ENCODE data around the gene UBL5.
A peak's percentile ranks its signal among the peaks of the same experiment; 100 is the strongest.
"Not testable (repeated sequence)": the region's sequence is repeated elsewhere in the genome, so short reads cannot be mapped to it uniquely, and the experiment has no call there.

UBL5 gene

DNA sequence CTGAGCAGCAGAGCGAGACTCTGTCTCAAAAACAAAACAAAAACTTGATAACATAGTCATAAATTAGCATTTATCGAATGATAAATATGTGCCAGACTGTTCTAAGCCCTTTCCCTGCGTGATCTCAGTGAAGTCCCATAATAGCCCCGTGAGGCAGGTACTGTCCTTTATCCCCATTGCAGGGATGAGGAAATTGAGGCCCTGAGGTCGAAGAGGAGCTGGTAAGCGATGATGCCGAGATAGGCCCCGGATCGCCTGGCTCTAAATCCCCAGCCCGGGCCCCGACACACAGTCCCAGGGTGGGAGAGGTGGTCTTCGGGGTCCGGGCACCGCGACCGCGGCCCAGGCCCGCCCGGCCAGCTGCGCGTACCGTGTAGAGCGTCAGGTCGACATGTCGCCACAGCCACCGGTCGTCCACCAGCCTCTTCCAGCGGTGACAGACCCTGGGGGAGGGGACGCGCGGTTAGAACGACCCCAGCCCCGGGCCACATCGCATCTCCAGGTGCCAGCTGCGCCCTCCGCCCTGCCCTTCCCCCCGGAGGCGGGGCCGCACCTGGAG is 9.5 kb upstream of the UBL5 start:
- no peak for DNase-seq

DNA sequence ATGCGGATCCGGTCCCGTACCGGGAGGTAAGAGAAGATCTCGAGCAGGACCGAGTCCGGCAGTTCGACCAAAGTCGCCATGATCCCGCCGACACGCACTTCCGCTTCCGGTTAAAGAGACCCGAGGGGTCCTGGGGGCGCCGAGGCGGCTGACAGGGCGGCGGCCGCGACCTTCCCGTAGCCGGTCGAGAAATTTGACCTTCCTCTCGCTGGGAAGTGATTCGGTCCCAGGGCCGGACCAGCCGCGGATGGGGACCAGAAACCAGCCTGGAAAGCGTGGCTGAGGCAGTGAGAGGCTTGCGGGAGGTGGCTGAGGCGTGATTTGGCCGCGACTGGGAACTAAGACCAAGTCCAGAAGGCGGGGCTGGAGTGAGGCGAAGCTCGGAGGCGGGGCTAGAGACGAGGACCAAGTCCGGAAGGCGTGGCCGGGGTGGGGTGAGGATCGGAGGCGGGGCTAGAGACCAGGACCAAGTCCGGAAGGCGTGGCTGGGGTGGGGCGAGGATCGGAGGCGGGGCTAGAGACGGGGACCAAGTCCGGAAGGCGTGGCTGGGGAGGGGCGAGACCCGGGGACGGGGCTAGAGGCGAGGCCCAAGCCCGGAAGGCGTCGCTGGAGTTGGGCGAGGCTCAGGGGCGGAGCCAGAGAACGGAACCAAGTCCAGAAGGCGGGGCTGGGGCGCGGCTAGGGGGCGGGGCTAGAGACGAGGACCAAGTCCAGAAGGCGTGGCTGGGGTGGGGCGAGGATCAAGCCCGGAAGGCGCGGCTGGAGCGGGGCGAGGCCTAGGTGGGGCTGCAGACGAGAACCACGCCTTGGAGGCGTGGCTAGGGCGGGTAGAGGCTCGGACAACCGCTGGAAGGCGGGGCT is 8.8 kb upstream of the UBL5 start, which contains the start of gene FBXL12:
Gene FBXL12, minus strand, starts transcription at position 346 of the 862 bp plus-strand sequence. Its CDS starts 266 bp downstream, at position 80.
- peak; percentile 100 for DNase-seq

DNA sequence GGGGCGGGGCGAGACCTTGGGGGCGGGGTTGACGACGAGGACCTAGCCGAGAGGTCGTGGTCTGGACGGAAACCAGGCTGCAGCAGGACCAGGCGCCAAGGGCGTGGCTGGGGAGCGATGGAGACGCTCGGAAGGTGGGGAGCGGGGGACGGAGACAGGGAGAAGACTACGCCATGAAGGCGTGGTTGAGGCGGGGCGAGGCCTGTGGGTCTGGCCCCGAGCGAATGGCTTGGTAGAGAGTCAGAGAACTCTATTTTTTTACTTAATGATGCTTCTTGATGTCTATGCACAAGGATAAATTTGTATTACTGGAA is 8.2 kb upstream of the UBL5 start:
- no peak for DNase-seq

DNA sequence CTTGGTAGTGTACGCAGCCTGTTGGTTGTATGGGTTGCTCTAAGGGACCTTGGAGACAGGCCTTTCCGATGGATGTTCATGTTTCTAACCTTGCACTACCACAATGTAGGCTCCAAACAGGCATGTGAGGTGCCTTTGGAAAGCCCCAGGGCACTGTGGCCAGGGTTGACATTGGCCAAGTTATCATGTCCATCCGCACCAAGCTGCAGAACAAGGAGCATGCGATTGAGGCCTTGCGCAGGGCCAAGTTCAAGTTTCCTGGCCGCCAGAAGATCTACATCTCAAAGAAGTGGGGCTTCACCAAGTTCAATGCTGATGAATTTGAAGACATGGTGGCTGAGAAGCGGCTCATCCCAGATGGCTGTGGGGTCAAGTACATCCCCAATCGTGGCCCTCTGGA is 7.7 kb upstream of the UBL5 start:
- DNase-seq = not testable (repeated sequence)

DNA sequence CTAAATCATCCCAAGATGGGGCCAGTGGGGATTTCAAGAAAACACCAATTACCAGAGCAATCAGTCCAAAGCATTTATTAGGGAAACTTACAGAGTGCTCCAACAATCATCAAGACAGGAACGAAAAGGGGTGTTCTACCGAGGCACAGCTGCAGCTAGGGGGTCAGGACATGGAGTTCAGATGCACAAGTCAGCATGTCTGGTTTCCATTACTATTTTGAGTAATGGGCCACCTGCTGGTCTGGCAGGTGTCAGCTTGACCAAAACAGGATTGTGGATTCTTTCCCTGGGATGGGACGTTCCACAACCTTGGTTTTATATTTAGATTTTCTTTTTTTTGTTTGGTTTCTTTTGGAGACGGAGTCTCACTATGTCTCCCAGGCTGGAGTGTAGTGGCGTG is 3.9 kb upstream of the UBL5 start:
- DNase-seq = no peak

DNA sequence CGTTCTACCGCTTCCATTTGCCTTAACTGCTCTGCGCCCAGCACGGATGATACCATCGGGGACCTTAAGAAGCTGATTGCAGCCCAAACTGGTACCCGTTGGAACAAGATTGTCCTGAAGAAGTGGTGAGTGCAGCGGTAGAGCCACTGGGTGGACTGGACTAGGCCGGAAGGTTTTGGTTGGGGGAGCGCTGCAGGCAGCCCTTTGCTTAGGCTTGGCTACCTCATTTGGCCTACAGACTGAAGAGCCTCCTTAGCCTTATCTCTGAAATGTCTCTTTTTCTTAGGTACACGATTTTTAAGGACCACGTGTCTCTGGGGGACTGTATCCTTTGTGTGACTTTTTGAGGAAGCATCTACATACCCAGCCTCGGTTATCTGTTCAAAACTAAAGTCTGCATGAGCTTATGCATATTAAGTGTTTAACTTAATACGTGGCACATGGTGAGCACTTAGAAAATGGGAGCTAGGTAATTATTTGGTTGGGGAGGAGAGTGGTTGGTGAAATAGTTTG is 889 bp downstream of the UBL5 start:
- DNase-seq = no peak

DNA sequence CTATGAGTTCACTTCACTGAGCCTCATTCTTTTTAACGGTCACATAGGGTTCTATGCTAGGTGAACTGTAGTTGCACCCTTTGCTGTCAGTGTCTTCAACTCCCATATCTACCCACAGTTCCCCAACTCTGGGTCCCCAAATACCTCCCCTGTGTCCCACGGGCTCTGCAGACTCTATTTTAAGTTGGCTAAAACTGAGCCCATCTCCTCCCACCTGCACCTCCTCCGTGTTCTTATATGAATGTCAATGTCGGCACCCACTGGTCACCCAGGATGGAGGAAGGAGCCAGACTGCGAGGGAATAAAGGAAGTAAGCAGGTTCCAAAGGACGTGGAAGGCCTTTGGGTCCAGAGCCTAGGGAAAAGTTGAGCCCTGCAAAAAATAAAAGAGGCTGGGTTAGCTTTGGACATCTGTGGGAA is 6.6 kb downstream of the UBL5 start:
- no peak for DNase-seq

DNA sequence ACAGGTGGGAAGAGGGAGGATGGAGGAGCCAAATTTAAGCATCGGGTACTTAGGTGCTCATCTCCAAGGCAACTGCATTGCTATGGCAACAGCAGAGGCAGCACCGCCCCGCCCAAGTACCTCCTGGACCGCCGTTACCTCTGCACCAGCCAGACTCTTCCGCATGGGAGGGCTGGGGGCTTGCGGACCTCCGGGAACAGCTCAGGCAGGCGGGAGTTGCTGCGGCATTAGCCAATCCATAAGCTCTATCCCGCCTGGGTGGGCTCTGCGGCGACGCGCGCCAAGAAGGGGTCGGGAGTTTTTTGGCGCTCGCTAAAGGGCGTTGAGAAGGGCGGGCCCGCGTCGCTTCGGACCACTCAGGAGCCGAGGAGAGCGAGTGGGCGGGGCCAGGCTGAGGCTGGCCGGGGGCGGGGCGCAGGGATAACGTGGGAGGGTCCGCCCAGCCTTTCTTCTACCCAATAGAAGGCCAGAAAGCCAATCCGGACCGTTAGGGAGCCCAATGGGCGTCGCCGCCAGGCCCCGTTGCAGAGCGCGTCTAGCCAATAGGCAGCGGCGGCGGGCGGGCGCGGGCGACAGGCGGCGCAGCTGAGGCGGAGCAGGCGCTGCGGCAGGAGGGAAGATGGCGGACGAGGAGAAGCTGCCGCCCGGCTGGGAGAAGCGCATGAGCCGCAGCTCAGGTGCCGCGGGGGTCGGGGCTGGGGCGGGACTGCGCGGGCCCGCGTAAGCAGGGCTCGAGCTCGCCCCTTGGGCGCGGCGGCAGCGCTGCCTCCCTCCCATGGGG is 7.2 kb downstream of the UBL5 start, which contains the start of gene PIN1:
Gene PIN1, plus strand, starts transcription at position 593 of the 781 bp plus-strand sequence. Its CDS starts 27 bp downstream, at position 620.
- peak; percentile 96 to 99 (median 98) for DNase-seq

DNA sequence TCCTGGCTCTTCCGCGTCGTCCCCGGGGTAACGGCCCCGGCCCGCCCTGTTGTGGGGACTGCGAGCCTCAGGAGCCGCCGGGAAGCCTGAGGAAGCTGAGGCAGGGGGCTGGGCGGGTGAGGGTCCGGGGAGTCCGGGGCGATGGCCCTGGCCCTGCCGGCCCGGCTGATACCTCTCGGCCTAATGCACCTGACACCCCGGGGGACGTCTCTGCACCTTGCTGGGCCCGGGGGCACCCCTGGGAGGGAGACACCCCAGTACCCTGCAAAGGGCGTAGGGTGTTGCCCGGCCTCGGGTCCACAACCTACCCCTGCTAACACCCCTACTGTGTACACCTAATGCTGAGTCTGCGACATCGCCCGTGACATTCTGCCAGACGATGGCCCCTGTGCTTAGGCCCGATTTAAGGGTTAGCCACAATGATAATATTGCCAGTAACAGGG is 7.8 kb downstream of the UBL5 start:
- peak in 1 of 4 experiments; percentile 16 for DNase-seq

DNA sequence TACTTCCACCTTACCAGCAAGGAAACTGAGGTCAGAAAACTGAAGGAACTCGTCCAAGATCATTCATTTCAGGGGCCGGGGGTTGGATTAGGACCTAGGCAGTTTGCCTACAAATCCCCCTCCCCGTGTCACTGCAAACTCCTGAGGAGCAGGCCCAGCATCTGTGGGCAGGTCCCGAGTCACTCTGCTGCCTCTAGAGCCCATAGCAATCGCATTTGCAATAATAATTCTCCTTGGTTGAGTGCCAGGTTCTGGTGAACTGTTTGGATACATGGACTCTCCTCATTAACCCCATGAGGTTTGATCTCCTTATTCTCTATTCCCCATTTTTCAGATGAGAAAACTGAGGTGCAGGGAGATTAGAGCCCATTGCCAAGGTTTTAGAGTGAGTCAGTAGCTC is 8.3 kb downstream of the UBL5 start:
- DNase-seq = no peak

DNA sequence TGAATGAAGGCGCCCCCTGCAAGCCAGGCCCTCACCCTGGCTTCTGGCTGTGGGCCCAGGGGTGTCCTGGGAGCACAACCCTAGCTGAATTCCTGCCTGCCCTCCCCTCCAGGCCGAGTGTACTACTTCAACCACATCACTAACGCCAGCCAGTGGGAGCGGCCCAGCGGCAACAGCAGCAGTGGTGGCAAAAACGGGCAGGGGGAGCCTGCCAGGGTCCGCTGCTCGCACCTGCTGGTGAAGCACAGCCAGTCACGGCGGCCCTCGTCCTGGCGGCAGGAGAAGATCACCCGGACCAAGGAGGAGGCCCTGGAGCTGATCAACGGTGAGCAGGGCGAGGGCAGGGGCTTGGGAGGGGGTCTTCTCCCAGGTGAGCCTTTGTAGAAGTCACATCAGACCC is 10.6 kb downstream of the UBL5 start:
- DNase-seq = no peak

DNA sequence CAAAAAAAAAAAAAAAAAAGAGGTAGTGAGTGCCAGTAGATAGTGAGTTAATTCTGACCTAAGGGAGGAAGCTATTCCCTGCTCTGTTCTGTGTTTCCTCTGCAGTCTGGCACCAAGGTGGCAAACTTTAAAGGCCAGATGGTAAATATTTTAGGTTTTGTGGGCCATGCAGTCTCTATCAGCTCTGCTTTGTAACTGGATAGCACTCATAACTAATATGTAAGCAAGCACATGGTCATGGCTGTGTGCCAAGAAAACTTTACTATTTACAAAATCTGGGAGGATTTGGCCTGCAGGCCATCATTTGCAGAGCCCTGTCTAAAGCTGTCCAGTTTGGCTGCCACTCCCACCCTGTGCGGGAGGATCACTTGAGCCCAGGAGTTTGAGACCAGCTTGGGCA is 11.7 kb downstream of the UBL5 start:
- DNase-seq = no peak

DNA sequence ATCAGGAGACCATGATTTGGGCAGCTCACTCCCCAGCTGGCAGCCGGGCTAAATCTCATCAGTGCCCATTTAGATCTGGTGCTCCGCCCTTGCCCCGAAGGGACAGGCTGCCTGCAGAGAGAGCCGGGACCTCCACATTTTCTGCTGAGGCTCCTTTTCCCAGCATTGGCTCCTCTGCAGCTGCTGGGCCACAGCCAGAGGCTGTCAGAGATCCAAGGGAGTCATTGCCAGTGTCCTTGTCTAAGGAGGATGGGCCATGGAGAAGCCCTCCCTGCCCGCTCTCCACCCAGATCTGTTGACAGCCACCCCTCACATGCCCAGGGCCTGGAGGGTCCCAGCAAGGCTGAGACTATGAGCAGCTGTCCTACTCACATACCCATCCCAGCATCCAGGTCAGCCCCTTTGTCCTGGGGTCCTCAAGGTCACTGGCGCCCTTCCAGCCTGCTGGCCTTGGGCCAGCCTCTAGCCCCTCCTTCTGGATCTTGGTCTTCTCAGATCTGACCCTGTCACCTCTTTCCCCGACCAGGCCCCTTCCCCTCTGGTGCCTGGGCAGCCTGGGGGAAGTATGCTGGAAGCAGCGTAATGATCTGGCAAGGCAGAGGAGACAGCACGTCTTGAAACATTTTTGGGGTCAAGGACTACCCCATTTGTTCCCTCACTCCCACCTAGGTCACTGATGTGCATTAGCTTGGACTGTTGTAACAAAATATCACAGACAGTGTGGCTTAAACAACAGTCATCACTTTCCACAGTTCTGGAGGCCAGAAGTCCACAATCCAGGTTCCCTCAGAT is 15.3 kb downstream of the UBL5 start:
- DNase-seq = no peak

DNA sequence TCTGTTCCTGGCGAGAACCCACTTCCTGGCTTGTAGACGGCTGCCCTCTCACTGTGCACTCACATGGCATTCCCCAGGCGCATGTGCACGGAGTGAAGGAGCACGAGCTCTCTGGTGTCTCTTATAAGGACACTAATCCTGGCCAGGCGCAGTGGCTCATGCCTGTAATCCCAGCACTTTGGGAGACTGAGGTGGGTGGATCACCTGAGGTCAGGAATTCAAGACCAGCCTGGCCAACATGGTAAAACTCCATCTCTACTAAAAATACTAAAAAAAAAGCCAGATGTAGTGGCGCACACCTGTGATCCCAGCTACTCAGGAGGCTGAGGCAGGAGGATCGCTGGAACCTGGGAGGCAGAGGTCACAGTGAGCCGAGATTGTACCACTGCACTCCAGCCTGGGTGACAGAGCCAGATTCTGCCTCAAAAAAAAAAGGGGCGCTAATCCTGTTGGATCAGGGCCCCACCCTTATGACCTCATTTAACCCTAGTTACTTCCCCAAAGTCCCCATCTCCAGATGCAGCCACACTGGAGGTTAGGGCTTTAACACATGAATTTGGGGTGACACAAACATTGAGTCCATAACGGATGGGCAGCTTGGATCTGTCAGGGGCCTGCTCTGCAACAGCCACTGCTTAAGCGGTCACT is 16.0 kb downstream of the UBL5 start:
- not testable (repeated sequence) for DNase-seq

DNA sequence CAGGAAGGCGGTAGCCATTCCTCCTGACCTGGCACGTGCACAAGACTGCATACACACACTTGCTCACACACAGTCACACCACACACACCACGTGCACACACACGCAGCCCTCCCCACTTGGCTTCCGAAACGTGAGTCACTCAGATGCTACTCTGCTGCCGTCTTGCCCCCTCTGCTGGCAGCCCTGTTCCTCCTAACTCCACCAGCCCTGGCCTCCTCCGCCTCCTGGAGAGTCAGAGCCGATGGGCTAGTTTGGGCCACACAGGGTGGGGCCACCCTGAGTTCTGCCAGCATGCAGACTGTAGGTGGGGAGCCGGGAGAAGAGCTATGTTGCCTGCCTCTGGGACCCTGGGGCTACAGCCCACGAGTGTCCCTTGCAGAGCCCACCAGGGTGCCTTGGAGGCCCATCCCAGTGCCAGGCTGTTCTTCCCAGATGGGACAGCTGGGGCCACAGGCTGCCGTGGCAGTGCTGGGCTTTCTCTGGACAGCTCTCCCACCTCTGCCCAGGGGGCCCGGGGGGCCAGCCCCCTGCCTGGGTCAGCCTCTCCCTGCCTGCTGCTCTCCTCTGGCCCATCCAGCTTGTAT is 19.5 kb downstream of the UBL5 start:
- DNase-seq = peak in 1 of 4 experiments; percentile 9

DNA sequence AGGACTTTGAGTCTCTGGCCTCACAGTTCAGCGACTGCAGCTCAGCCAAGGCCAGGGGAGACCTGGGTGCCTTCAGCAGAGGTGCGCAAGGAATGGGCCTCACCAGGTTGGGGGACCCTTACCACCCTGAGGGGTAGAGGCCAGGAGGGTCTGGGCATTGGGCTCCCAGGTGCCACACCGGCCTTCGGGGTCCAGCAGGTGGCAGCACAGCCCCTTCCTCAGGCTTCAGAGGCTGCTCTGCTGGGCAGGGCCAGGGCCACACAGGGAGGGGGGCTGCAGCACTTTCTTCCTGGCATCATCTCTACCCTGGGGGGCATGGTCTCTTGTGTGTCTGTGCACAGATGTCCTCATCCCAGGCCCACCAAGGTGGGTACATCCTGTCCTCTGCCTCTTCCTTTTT is 20.3 kb downstream of the UBL5 start:
- no peak for DNase-seq

DNA sequence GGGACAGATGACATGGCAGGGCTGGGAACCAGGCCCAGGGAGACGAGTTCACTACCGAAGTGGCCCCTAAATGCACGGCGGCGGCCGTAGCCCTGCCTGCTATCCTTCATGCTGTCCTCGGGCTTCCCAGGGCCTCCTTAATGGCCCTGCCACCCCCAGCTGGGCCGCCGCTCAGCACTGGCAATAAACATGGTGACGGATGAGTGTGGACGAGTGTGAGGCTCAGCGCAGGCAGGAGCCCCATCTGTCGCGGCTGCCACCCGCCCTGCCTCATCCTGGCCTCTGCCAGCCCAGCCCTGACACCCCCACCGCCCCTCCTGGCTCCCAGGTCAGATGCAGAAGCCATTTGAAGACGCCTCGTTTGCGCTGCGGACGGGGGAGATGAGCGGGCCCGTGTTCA is 21.0 kb downstream of the UBL5 start:
- DNase-seq = no peak

DNA sequence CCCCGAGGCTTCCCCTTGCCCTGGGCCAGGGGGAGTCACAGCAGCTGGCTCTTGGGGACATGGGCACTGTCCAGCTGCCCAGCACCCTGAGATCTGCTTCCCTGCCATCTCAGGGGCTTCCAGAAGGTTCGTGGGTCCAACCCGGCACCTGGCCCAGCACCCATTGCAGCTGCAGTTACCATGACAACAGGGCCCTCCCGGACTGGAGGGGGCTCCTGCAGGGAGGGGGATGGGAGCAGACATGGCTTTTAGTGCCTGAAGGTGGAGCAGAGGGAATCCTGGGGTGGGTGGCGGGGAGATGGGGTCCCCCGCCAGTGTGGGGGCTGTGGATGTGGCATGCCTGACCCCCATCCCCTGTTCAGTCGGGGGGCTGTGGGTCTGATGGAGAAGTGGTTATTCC is 22.1 kb downstream of the UBL5 start:
- no peak for DNase-seq

DNA sequence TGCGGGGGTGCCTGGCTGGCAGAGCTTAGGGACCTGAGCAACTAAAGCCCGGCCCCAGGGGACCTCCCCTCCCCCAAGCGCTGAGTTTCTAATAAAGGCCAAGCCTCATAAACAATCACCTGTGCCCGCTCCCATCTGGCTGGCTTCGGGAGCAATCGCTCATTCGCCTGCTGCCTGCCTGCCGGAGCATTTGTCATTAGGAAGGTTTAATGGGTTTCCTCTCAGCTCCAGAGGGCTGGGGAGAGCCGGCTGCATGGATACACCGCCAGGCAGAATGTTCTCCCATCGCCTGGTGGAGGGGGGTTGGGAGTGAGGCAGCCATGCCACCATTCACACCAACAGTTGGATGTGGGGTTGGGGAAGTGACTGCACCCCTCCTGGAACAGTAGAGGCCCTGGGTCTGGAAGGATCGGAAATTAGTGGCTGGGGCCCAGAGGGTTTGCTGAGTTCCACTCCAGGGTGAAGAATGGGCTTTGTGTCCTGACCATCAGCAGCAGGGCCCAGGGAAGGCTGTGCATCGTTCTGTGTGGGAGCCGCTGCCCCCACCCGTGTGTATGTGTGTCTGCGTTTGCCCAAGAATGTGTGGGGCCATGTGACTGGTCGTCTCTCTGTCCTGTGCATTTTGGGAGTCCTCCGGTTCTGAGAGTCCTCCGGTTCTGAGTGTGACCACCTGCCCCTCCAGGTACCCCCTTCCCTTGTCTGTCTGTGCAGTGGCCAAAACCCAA is 22.7 kb downstream of the UBL5 start:
- no peak for DNase-seq

DNA sequence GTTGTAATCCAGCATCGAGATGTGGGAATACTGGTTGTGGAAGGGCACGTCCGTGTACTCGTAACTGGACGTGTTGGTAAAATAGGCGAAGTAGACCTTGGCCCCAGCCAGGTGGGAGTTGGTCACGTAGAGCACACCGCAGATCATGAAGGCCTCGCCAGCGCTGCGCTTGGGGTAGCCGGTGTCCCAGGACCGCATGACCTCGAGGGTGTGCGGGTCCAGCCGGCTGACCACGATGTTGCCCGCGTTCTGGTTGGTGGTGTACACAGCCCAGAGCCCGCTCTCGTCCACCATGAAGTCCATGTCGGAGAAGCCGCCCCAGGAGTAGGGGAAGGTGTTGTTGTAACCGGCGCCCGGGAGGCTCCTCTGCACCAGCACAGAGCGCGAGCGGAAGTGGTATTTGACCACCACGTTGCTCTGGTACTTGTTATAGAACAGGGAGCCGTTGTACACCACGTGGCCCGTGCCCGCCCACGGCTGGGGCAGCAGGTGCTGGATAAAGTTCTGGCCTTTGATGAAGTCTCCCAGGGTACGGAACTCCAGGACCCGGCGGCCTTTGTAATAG is 26.6 kb downstream of the UBL5 start:
- DNase-seq = no peak

DNA sequence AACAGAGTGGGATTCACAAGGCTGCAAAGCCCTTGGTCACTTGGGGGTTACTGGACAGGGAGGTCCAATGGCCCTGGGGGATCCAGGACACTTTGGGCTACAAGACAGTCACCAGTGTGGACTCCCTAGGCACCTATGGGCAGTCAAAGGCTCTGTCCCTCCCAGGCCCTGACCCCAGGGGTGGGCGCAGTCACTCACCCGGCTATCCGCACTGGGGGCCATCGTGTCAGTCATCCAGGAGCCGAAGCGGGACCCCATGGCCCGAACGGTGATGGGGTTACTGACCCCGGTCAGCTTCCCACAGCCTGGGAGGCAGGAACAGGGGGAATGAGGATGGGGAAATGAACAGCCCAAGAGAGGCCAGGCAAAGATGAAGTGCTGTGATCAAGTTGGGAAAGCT is 28.9 kb downstream of the UBL5 start:
- DNase-seq = no peak

Measured in activated CD4-positive, CD25-positive, alpha-beta regulatory T cell (primary cell).